Activated CD8-positive, alpha-beta memory T cell treated with anti-CD3 and anti-CD28 coated beads, Interleukin-2, amount 10 ng/mL, durations not matched to agents 7 days and 5 days (primary cell): ENCODE results near the gene LRFN4. TPM values are rescaled to one million over a fixed set of nuclear protein-coding genes. Genes with fewer than 3 reads are reported as not detected.
A peak's percentile ranks its signal among the peaks of the same experiment; 100 is the strongest.
"Not testable (repeated sequence)": the region's sequence is repeated elsewhere in the genome, so short reads cannot be mapped to it uniquely, and the experiment has no call there.

Experiments used
- ATAC-seq: fragments of 150-1000 bp; cut with Tn5 transposase; one replicate; pipeline ENCODE4 v1.10.0; 2021; ENCODE audit warnings: moderate library complexity
- CTCF ChIA-PET: fragments of 350-600 bp; sonication (Branson Sonifier 250); formaldehyde crosslinking; loops from one replicate; lab custom pipeline; 2021; ENCODE audit warnings: antibody characterized with exemption; lab: Charles Lee
- DNase-seq: peaks from one replicate; pipeline ENCODE4 v3.0.0-alpha.2; 2020
- H3K27ac Mint-ChIP-seq: one replicate; pipeline ENCODE4 v1.8.0; 2021; ENCODE audit warnings: mild to moderate bottlenecking, mixed read lengths
- H3K27me3 Mint-ChIP-seq: one replicate; pipeline ENCODE4 v1.8.0; 2021; ENCODE audit warnings: mixed read lengths
- H3K36me3 Mint-ChIP-seq: one replicate; pipeline ENCODE4 v1.8.0; 2021; ENCODE audit warnings: mild to moderate bottlenecking, mixed read lengths
- H3K4me1 Mint-ChIP-seq: one replicate; pipeline ENCODE4 v1.8.0; 2021; ENCODE audit warnings: mixed read lengths
- H3K4me3 Mint-ChIP-seq: one replicate; pipeline ENCODE4 v1.8.0; 2021; ENCODE audit warnings: mild to moderate bottlenecking, moderate library complexity, mixed read lengths
- H3K9me3 Mint-ChIP-seq: one replicate; pipeline ENCODE4 v1.8.0; 2022; ENCODE audit warnings: low read depth, mixed read lengths
- total RNA-seq, 2 experiments: library from RNA; stranded (reverse); gene quantifications; one replicate each; pipeline ENCODE4 v1.2.3, GENCODE V29; 2021

LRFN4 gene
- total RNA-seq, result 10 to 100 TPM; 29.0 to 29.8 TPM

- CTCF ChIA-PET, result interaction anchor here (0.6 to 2.9 kb wide), 6 partner anchors 11 to 179 kb away, joined by 3 to 9 read pairs (median 4); partner anchors contain the start of genes RBM4B and RCE1
- H3K27ac Mint-ChIP-seq, result peak within 1 kb of the TSS; percentile 88
- no peaks in the 10 kb centered on the region for H3K36me3 Mint-ChIP-seq
- no peaks in the 10 kb centered on the region for H3K27me3 Mint-ChIP-seq
- peak; percentile 54 for ATAC-seq
- no peaks in the 10 kb centered on the region for H3K9me3 Mint-ChIP-seq
- peak within 1 kb of the TSS; percentile 82 for H3K4me3 Mint-ChIP-seq
- DNase-seq, result peak; percentile 50
- peaks cover 16% of the 10 kb centered on the region for H3K4me1 Mint-ChIP-seq
Measured at GRCh38 chr11:66856496-66857233, at the start of gene LRFN4. LRFN4 (plus strand) TSS chr11:66857064; CDS start chr11:66857745, 681 bp downstream.

- no peak overlapping the region for H3K27ac Mint-ChIP-seq
- no peak overlapping the region for H3K4me3 Mint-ChIP-seq
- no peaks in the 10 kb centered on the region for H3K4me1 Mint-ChIP-seq
- CTCF ChIA-PET, result no interaction called here
- no peaks in the 10 kb centered on the region for H3K27me3 Mint-ChIP-seq
- H3K36me3 Mint-ChIP-seq, result peaks cover 2% of the 10 kb centered on the region
- no peaks in the 10 kb centered on the region for H3K9me3 Mint-ChIP-seq
- no peak for ATAC-seq
- no peak for DNase-seq
Measured at GRCh38 chr11:66809592-66809991, 47.3 kb upstream of the LRFN4 start.

GRCh38 chr11:66810576-66811185 is 46.2 kb upstream of the LRFN4 start:
- peaks cover 7% of the 10 kb centered on the region for H3K4me1 Mint-ChIP-seq
- no peak overlapping the region for H3K27ac Mint-ChIP-seq
- ATAC-seq (no peak), DNase-seq (no peak)
- no peaks in the 10 kb centered on the region for H3K27me3 Mint-ChIP-seq
- no peak overlapping the region for H3K4me3 Mint-ChIP-seq
- H3K9me3 Mint-ChIP-seq, result no peaks in the 10 kb centered on the region
- H3K36me3 Mint-ChIP-seq, result peaks cover 2% of the 10 kb centered on the region
- CTCF ChIA-PET, result interaction anchor here (0.6 to 1.7 kb wide), 2 partner anchors 23 to 171 kb away, joined by 4 to 5 read pairs; no protein-coding TSS in a partner anchor

- CTCF ChIA-PET, result no interaction called here
- H3K36me3 Mint-ChIP-seq, result peaks cover 1% of the 10 kb centered on the region
- H3K9me3 Mint-ChIP-seq, result no peaks in the 10 kb centered on the region
- H3K27ac Mint-ChIP-seq, result no peak overlapping the region
- H3K4me1 Mint-ChIP-seq, result peaks cover 10% of the 10 kb centered on the region
- ATAC-seq (no peak), DNase-seq (no peak)
- H3K4me3 Mint-ChIP-seq, result no peak overlapping the region
- no peaks in the 10 kb centered on the region for H3K27me3 Mint-ChIP-seq
Measured at GRCh38 chr11:66814678-66815077, 42.2 kb upstream of the LRFN4 start.

- ATAC-seq (no peak), DNase-seq (no peak)
- peaks cover 1% of the 10 kb centered on the region for H3K36me3 Mint-ChIP-seq
- H3K27ac Mint-ChIP-seq, result no peak overlapping the region
- H3K9me3 Mint-ChIP-seq, result no peaks in the 10 kb centered on the region
- H3K4me1 Mint-ChIP-seq, result peaks cover 10% of the 10 kb centered on the region
- no peak overlapping the region for H3K4me3 Mint-ChIP-seq
- H3K27me3 Mint-ChIP-seq, result no peaks in the 10 kb centered on the region
- CTCF ChIA-PET, result no interaction called here
Measured at GRCh38 chr11:66815646-66816045, 41.2 kb upstream of the LRFN4 start.

GRCh38 chr11:66818231-66818955 is 38.5 kb upstream of the LRFN4 start:
- Mint-ChIP-seq H3K4me3 (no peak overlapping the region), H3K27ac (no peak overlapping the region), H3K9me3 (no peaks in the 10 kb centered on the region), H3K4me1 (peaks cover 10% of the 10 kb centered on the region), H3K27me3 (no peaks in the 10 kb centered on the region), H3K36me3 (peaks cover 1% of the 10 kb centered on the region)
- ATAC-seq, result no peak
- DNase-seq, result no peak
- CTCF ChIA-PET, result interaction anchor here (1.7 kb wide), 1 partner anchor 125 kb away, joined by 4 read pairs; no protein-coding TSS in a partner anchor

- CTCF ChIA-PET, result interaction anchor here (1.7 kb wide), 1 partner anchor 127 kb away, joined by 4 read pairs; no protein-coding TSS in a partner anchor
- Mint-ChIP-seq H3K27ac (no peak overlapping the region), H3K27me3 (no peaks in the 10 kb centered on the region), H3K9me3 (no peaks in the 10 kb centered on the region), H3K36me3 (peaks cover 1% of the 10 kb centered on the region), H3K4me1 (peaks cover 6% of the 10 kb centered on the region), H3K4me3 (no peak overlapping the region)
- DNase-seq (no peak), ATAC-seq (no peak)
Measured at GRCh38 chr11:66820381-66820780, 36.5 kb upstream of the LRFN4 start.

GRCh38 chr11:66820901-66821300 is 36.0 kb upstream of the LRFN4 start:
- peaks cover 1% of the 10 kb centered on the region for H3K4me1 Mint-ChIP-seq
- H3K27ac Mint-ChIP-seq, result no peak overlapping the region
- CTCF ChIA-PET, result no interaction called here
- no peaks in the 10 kb centered on the region for H3K9me3 Mint-ChIP-seq
- ATAC-seq, result no peak
- no peak overlapping the region for H3K4me3 Mint-ChIP-seq
- peaks cover 1% of the 10 kb centered on the region for H3K36me3 Mint-ChIP-seq
- DNase-seq, result no peak
- H3K27me3 Mint-ChIP-seq, result no peaks in the 10 kb centered on the region

GRCh38 chr11:66823700-66824099 is 33.2 kb upstream of the LRFN4 start:
- H3K4me1 Mint-ChIP-seq, result no peaks in the 10 kb centered on the region
- H3K27ac Mint-ChIP-seq, result no peak overlapping the region
- CTCF ChIA-PET, result no interaction called here
- no peaks in the 10 kb centered on the region for H3K27me3 Mint-ChIP-seq
- H3K4me3 Mint-ChIP-seq, result no peak overlapping the region
- H3K9me3 Mint-ChIP-seq, result no peaks in the 10 kb centered on the region
- peaks cover 2% of the 10 kb centered on the region for H3K36me3 Mint-ChIP-seq
- DNase-seq, result no peak
- ATAC-seq, result no peak

GRCh38 chr11:66824573-66824972 is 32.3 kb upstream of the LRFN4 start:
- H3K4me3 Mint-ChIP-seq, CTCF ChIA-PET, H3K27me3 Mint-ChIP-seq, H3K9me3 Mint-ChIP-seq, H3K36me3 Mint-ChIP-seq, ATAC-seq, H3K27ac Mint-ChIP-seq, DNase-seq, H3K4me1 Mint-ChIP-seq: not testable (repeated sequence)

- no peak overlapping the region for H3K27ac Mint-ChIP-seq
- ATAC-seq (no peak), DNase-seq (no peak)
- CTCF ChIA-PET, result interaction anchor here (0.7 to 4.2 kb wide), 13 partner anchors 9 to 396 kb away, joined by 3 to 27 read pairs (median 5); partner anchors contain the start of genes MRPL11, RBM4B and RCE1
- H3K36me3 Mint-ChIP-seq, result peaks cover 7% of the 10 kb centered on the region
- no peak overlapping the region for H3K4me3 Mint-ChIP-seq
- H3K4me1 Mint-ChIP-seq, result peaks cover 5% of the 10 kb centered on the region
- H3K27me3 Mint-ChIP-seq, result no peaks in the 10 kb centered on the region
- no peaks in the 10 kb centered on the region for H3K9me3 Mint-ChIP-seq
Measured at GRCh38 chr11:66834539-66834845, 22.4 kb upstream of the LRFN4 start.

- Mint-ChIP-seq H3K27me3 (no peaks in the 10 kb centered on the region), H3K4me3 (no peak overlapping the region)
- no peak for DNase-seq
Measured at GRCh38 chr11:66834943-66835342, 21.9 kb upstream of the LRFN4 start.

GRCh38 chr11:66835768-66836405 is 21.0 kb upstream of the LRFN4 start:
- ATAC-seq, result no peak
- no peak for DNase-seq

More at GRCh38 chr11:66834943-66835342, 21.9 kb upstream of the LRFN4 start:
- H3K27ac Mint-ChIP-seq, result no peak overlapping the region
- CTCF ChIA-PET, result interaction anchor here (0.9 to 4.2 kb wide), 11 partner anchors 9 to 396 kb away, joined by 3 to 27 read pairs (median 5); partner anchors contain the start of genes MRPL11, RBM4B and RCE1
- H3K9me3 Mint-ChIP-seq, result no peaks in the 10 kb centered on the region
- peaks cover 9% of the 10 kb centered on the region for H3K4me1 Mint-ChIP-seq
- peaks cover 7% of the 10 kb centered on the region for H3K36me3 Mint-ChIP-seq
- ATAC-seq, result no peak

More at GRCh38 chr11:66835768-66836405, 21.0 kb upstream of the LRFN4 start:
- CTCF ChIA-PET, result interaction anchor here (1.3 kb wide), 1 partner anchor 158 kb away, joined by 4 read pairs; the partner anchor contains the start of gene RBM4B
- Mint-ChIP-seq H3K36me3 (peaks cover 14% of the 10 kb centered on the region), H3K4me3 (no peak overlapping the region), H3K27me3 (no peaks in the 10 kb centered on the region), H3K9me3 (no peaks in the 10 kb centered on the region), H3K27ac (no peak overlapping the region), H3K4me1 (peaks cover 18% of the 10 kb centered on the region)
